Measurements from ENCODE around the gene MMP23B. TPM values are rescaled to one million over a fixed set of nuclear protein-coding genes. Genes with fewer than 3 reads are reported as not detected.

Gene MMP23B
- total RNA-seq, 1 donor from 2014 or later = 68.7 TPM

GRCh38 chr1:1622010-1622787, 9.8 kb upstream of the MMP23B start:
- no peak for TF ChIP-seq CTCF (IDR thresholded peaks at IDR 0.05)
- Mint-ChIP-seq H3K4me1 (ENCODE audit: low read depth) (peaks cover 9% of the 10 kb centered on the region), H3K36me3 (ENCODE audit: low read depth) (peaks cover 1% of the 10 kb centered on the region), H3K4me3 (ENCODE audit: unreplicated experiment) (no peak overlapping the region), H3K9me3 (ENCODE audit: low read depth) (no peaks in the 10 kb centered on the region), H3K27me3 (ENCODE audit: low read depth) (no peaks in the 10 kb centered on the region), H3K27ac (ENCODE audit: unreplicated experiment) (no peak overlapping the region)
- DNase-seq (ENCODE audit: low spot score) = no peak

- Mint-ChIP-seq H3K4me1 (ENCODE audit: low read depth) (peaks cover 3% of the 10 kb centered on the region), H3K36me3 (ENCODE audit: low read depth) (peaks cover 1% of the 10 kb centered on the region), H3K4me3 (ENCODE audit: unreplicated experiment) (no peak overlapping the region), H3K27me3 (ENCODE audit: low read depth) (no peaks in the 10 kb centered on the region), H3K27ac (ENCODE audit: unreplicated experiment) (no peak overlapping the region), H3K9me3 (ENCODE audit: low read depth) (no peaks in the 10 kb centered on the region)
- no peak for DNase-seq (ENCODE audit: low spot score)
- no peak for TF ChIP-seq CTCF (IDR thresholded peaks at IDR 0.05)
Measured at GRCh38 chr1:1622788-1623094, 9.2 kb upstream of the MMP23B start.

GRCh38 chr1:1623181-1623630, 8.8 kb upstream of the MMP23B start:
- H3K27ac Mint-ChIP-seq (ENCODE audit: unreplicated experiment) = no peak overlapping the region
- no peak overlapping the region for H3K4me3 Mint-ChIP-seq (ENCODE audit: unreplicated experiment)
- no peak for DNase-seq (ENCODE audit: low spot score)
- H3K4me1 Mint-ChIP-seq (ENCODE audit: low read depth) = peaks cover 2% of the 10 kb centered on the region
- TF ChIP-seq CTCF (IDR thresholded peaks at IDR 0.05) = no peak
- H3K36me3 Mint-ChIP-seq (ENCODE audit: low read depth) = peaks cover 1% of the 10 kb centered on the region
- H3K27me3 Mint-ChIP-seq (ENCODE audit: low read depth) = no peaks in the 10 kb centered on the region
- no peaks in the 10 kb centered on the region for H3K9me3 Mint-ChIP-seq (ENCODE audit: low read depth)

GRCh38 chr1:1623631-1624442, 8.1 kb upstream of the MMP23B start:
- Mint-ChIP-seq H3K9me3 (ENCODE audit: low read depth) (no peaks in the 10 kb centered on the region), H3K27me3 (ENCODE audit: low read depth) (no peaks in the 10 kb centered on the region), H3K36me3 (ENCODE audit: low read depth) (peaks cover under 1% of the 10 kb centered on the region), H3K4me3 (ENCODE audit: unreplicated experiment) (no peak overlapping the region), H3K27ac (ENCODE audit: unreplicated experiment) (no peak overlapping the region), H3K4me1 (ENCODE audit: low read depth) (peaks cover 2% of the 10 kb centered on the region)
- DNase-seq (ENCODE audit: low spot score) = no peak
- no peak for TF ChIP-seq CTCF (IDR thresholded peaks at IDR 0.05)
